HL-60 (cell line): ENCODE results near the gene CPD.

Source experiments
- CTCF ChIP-seq: IDR thresholded peaks from one replicate; pipeline ENCODE4 v1.5.1; 2011; ENCODE audit warnings: low read length, control low read depth, inconsistent platforms; ENCODE audit not compliant: insufficient read depth
- GABPA ChIP-seq: IDR thresholded peaks from 2 replicates; pipeline ENCODE4 v1.6.1; 2012; ENCODE audit warnings: low read depth

- TF ChIP-seq CTCF (no peak), GABPA (no peak)
These were observed 36.8 kb downstream of the CPD start for GRCh38 chr17:30415491-30415890.
